Pancreas (tissue), 10 donors: ENCODE measurements around the gene PPM1B. TPM values are rescaled to one million over a fixed set of nuclear protein-coding genes. Genes with fewer than 3 reads are reported as not detected.

Experiments used
- ATAC-seq, 4 donors: fragments of 200-7000 bp; cut with Tn5 transposase; one replicate each; pipeline versions ENCODE4 v1.8.0 to v1.9.1; 2020; ENCODE audit warnings: mild to moderate bottlenecking in 4 of 4, moderate library complexity in 4 of 4
- DNase-seq, 6 donors: peaks; one replicate each; pipeline ENCODE4 v3.0.0-alpha.2; 2020
- FAIRE-seq: peaks from 2 replicates; lab custom pipeline; 2012; peaks lifted over from hg19 to GRCh38; lab: Jason Lieb, UNC
- H3K27ac ChIP-seq, 4 donors: fragments of 200-600 bp; sonication (generic); 1 replicate in 3 of 4; 2 replicates in 1 of 4; pipeline versions ENCODE4 v1.5.0 to v1.8.0; 2020
- H3K27me3 ChIP-seq, 4 donors: fragments of 200-600 bp; one replicate each; pipeline ENCODE4 v1.8.0; 2021
- H3K36me3 ChIP-seq, 3 donors: fragments of 200-600 bp; sonication (generic) in 1 of 3; one replicate each; pipeline versions ENCODE4 v1.5.0 to v1.8.0; 2020 to 2021
- H3K4me1 ChIP-seq, 3 donors: fragments of 200-600 bp; one replicate each; pipeline ENCODE4 v1.8.0; 2021
- H3K4me3 ChIP-seq, 4 donors: fragments of 200-600 bp; sonication (generic) in 2 of 4; one replicate each; pipeline versions ENCODE4 v1.5.0 to v1.8.0; 2020 to 2021
- H3K9me3 ChIP-seq, 4 donors: fragments of 200-600 bp; one replicate each; pipeline ENCODE4 v1.8.0; 2021
- CTCF ChIP-seq, 4 donors: fragments of 200-600 bp; sonication (generic) in 3 of 4; IDR thresholded peaks; one replicate each; pipeline versions ENCODE4 v1.5.0 to v1.8.0; 2021; ENCODE audit warnings: antibody characterized with exemption in 4 of 4
- WGBS, 2 donors: extraction: QIAGEN DNeasy Blood & Tissue Kit; methylation state at CpG; one replicate each; pipeline ENCODE4 v1.1.7; 2013; 5-methylcytosine and 5-hydroxymethylcytosine counted together
- intact Hi-C, 3 donors: fragments of 100-400 bp; cut with DNase I; formaldehyde crosslinking; loops; one replicate each; pipeline versions ENCODE4 v1.11.1 to v1.14.2; 2022
- polyA plus RNA-seq, 2 donors: library from polyadenylated mRNA; stranded (reverse); fragments of 200-250 nt; gene quantifications; one replicate each; pipeline ENCODE4 v1.2.3, GENCODE V29; 2013
- total RNA-seq, 6 donors: library from RNA; stranded (reverse); fragmentation: NEBNext Ultra II Directional in 4 of 6; extraction: Animal tissue kit (Norgen Biotek cat#: 25700) in 4 of 6; gene quantifications; one replicate each; pipeline versions ENCODE4 v1.2.1 to v1.2.4, GENCODE V29; 2021 to 2023
- donor health status: healthy with polysubstance abuse.
- donor health status: DM: no; HTN: no; CAD: no; lungs with moderate emphysema.
- donor health status: DM: no; HTN: no; CAD: no.
- donor health status: control.
- donor health status: control.
- donor health status: Bipolar disorder and iron deficiency.
- donor health status: DM: yes; HTN: yes; CAD: no.
- donor health status: DM: no; HTN: no; CAD: no.
- donor health status: DM: no; HTN: no; CAD: no.
- donor health status: DM: yes; HTN: yes; CAD: no.

PPM1B gene
- total RNA-seq (10 to 100 TPM; 17.9 to 28.5 (median 19.7) TPM), polyA plus RNA-seq (10 to 100 TPM; 12.0 to 22.8 TPM)

- ATAC-seq (peak; percentile 77 to 88 (median 81)), DNase-seq (peak in 3 of 6 donors; percentile 97 to 99 (median 99)), FAIRE-seq (no peak)
- Histone ChIP-seq H3K4me1 (peaks cover 0 to 25% (median 13%) of the 10 kb centered on the region in 3 donors), H3K36me3 (no peaks in the 10 kb centered on the region), H3K9me3 (no peaks in the 10 kb centered on the region), H3K4me3 (peak within 1 kb of the TSS; percentile 75 to 96 (median 94)), H3K27ac (peak within 1 kb of the TSS; percentile 96 to 99 (median 98)), H3K27me3 (no peaks in the 10 kb centered on the region)
- no peak for TF ChIP-seq CTCF (IDR thresholded peaks at IDR 0.05)
- intact Hi-C loops, result no loop called here
- 0 to 1% methylated on average over 42 to 49 of the region's 49 CpGs for WGBS, 2 donors
These were observed at the start of gene PPM1B for GRCh38 chr2:44168681-44169154. Gene PPM1B, plus strand, starts transcription at chr2:44168875. Its CDS starts 32,325 bp downstream, at chr2:44201200.

GRCh38 chr2:44119878-44120277 lies 48.8 kb upstream of the PPM1B start:
- H3K4me1 ChIP-seq, result no peaks in the 10 kb centered on the region
- H3K36me3 ChIP-seq, result no peaks in the 10 kb centered on the region
- no peak overlapping the region for H3K4me3 ChIP-seq
- no peaks in the 10 kb centered on the region for H3K27me3 ChIP-seq
- intact Hi-C loops, result no loop called here
- no peak for FAIRE-seq
- no peak overlapping the region for H3K27ac ChIP-seq
- ATAC-seq, result no peak
- H3K9me3 ChIP-seq, result no peaks in the 10 kb centered on the region
- DNase-seq, result no peak
- no peak for TF ChIP-seq CTCF (IDR thresholded peaks at IDR 0.05)

GRCh38 chr2:44120428-44120827 lies 48.2 kb upstream of the PPM1B start:
- intact Hi-C loops, result no loop called here
- H3K4me3 ChIP-seq, result no peak overlapping the region
- no peak for FAIRE-seq
- no peaks in the 10 kb centered on the region for H3K4me1 ChIP-seq
- no peak for ATAC-seq
- no peaks in the 10 kb centered on the region for H3K36me3 ChIP-seq
- no peaks in the 10 kb centered on the region for H3K9me3 ChIP-seq
- no peak for TF ChIP-seq CTCF (IDR thresholded peaks at IDR 0.05)
- 60 to 62% methylated on average over 2 of the region's 2 CpGs for WGBS, 2 donors
- H3K27me3 ChIP-seq, result no peaks in the 10 kb centered on the region
- no peak for DNase-seq
- H3K27ac ChIP-seq, result no peak overlapping the region

- Histone ChIP-seq H3K9me3 (no peaks in the 10 kb centered on the region), H3K36me3 (no peaks in the 10 kb centered on the region), H3K4me3 (no peak overlapping the region), H3K27ac (no peak overlapping the region), H3K4me1 (no peaks in the 10 kb centered on the region), H3K27me3 (no peaks in the 10 kb centered on the region)
- ATAC-seq (no peak), FAIRE-seq (no peak), DNase-seq (no peak)
- 88 to 96% methylated on average over 3 of the region's 3 CpGs for WGBS, 2 donors
- no peak for TF ChIP-seq CTCF (IDR thresholded peaks at IDR 0.05)
- intact Hi-C loops, result no loop called here
These were observed 46.8 kb upstream of the PPM1B start for GRCh38 chr2:44121899-44122298.

GRCh38 chr2:44124500-44124899 lies 44.2 kb upstream of the PPM1B start:
- DNase-seq (no peak), FAIRE-seq (no peak), ATAC-seq (no peak)
- H3K27ac ChIP-seq, result no peak overlapping the region
- intact Hi-C loops, result no loop called here
- H3K4me1 ChIP-seq, result no peaks in the 10 kb centered on the region
- H3K27me3 ChIP-seq, result no peaks in the 10 kb centered on the region
- H3K4me3 ChIP-seq, result no peak overlapping the region
- 88 to 89% methylated on average over 5 of the region's 5 CpGs for WGBS, 2 donors
- no peak for TF ChIP-seq CTCF (IDR thresholded peaks at IDR 0.05)
- no peaks in the 10 kb centered on the region for H3K9me3 ChIP-seq
- H3K36me3 ChIP-seq, result no peaks in the 10 kb centered on the region
